NT2/D1 (cell line): ENCODE results near the gene DOCK9.
A peak's percentile ranks its signal among the peaks of the same experiment; 100 is the strongest.

ENCODE experiments used
- DNase-seq: peaks from one replicate; pipeline ENCODE4 v3.0.0-alpha.2; 2011; ENCODE audit warnings: low read depth, low spot score
- H3K27me3 ChIP-seq: 2 replicates; pipeline ENCODE4 v1.6.0; 2011; ENCODE audit warnings: mild to moderate bottlenecking; ENCODE audit not compliant: insufficient read length, insufficient read depth
- H3K36me3 ChIP-seq: 2 replicates; pipeline ENCODE4 v1.6.1; 2011; ENCODE audit warnings: mild to moderate bottlenecking, low read length, mixed read lengths; ENCODE audit not compliant: insufficient read depth, insufficient read length
- H3K4me1 ChIP-seq: 2 replicates; pipeline ENCODE4 v1.5.1; 2011; ENCODE audit not compliant: insufficient read depth, insufficient read length
- H3K4me3 ChIP-seq: 2 replicates; pipeline ENCODE4 v1.5.1; 2011; ENCODE audit warnings: low read depth; ENCODE audit not compliant: insufficient read length
- H3K9ac ChIP-seq: 2 replicates; pipeline ENCODE4 v1.6.0; 2011; ENCODE audit warnings: low read depth; ENCODE audit not compliant: insufficient read length
- H3K9me3 ChIP-seq: 2 replicates; pipeline ENCODE4 v1.5.1; 2011; ENCODE audit warnings: mild to moderate bottlenecking, low read length; ENCODE audit not compliant: insufficient read depth
- SUZ12 ChIP-seq: IDR thresholded peaks from 2 replicates; pipeline ENCODE4 v1.6.1; 2011; ENCODE audit not compliant: insufficient read length, insufficient read depth; ENCODE audit errors: extremely low read depth
- YY1 ChIP-seq: IDR thresholded peaks from 2 replicates; pipeline ENCODE4 v1.6.1; 2011; ENCODE audit not compliant: insufficient read length, insufficient read depth
- ZNF274 ChIP-seq: IDR thresholded peaks from 2 replicates; pipeline ENCODE4 v1.6.1; 2011; ENCODE audit warnings: mild to moderate bottlenecking, low read depth, low read length

Gene DOCK9

GRCh38 chr13:98842858-98843481 is 134.9 kb downstream of the DOCK9 start:
- Histone ChIP-seq H3K4me3 (no peak overlapping the region), H3K36me3 (no peaks in the 10 kb centered on the region)

GRCh38 chr13:98842070-98842469 is 135.8 kb downstream of the DOCK9 start:
- Histone ChIP-seq H3K4me1 (peaks cover 3% of the 10 kb centered on the region), H3K9me3 (no peaks in the 10 kb centered on the region), H3K4me3 (no peak overlapping the region), H3K9ac (no peak overlapping the region), H3K36me3 (no peaks in the 10 kb centered on the region), H3K27me3 (no peaks in the 10 kb centered on the region)
- DNase-seq: no peak
- TF ChIP-seq ZNF274 (no peak), SUZ12 (no peak), YY1 (no peak)

More at GRCh38 chr13:98842858-98843481, 134.9 kb downstream of the DOCK9 start:
- TF ChIP-seq ZNF274 (no peak), YY1 (no peak), SUZ12 (no peak)
- Histone ChIP-seq H3K9me3 (no peaks in the 10 kb centered on the region), H3K4me1 (peaks cover 3% of the 10 kb centered on the region), H3K9ac (no peak overlapping the region), H3K27me3 (no peaks in the 10 kb centered on the region)
- peak; percentile 78 for DNase-seq

- no peaks in the 10 kb centered on the region for H3K36me3 ChIP-seq
- H3K4me1 ChIP-seq: peaks cover 3% of the 10 kb centered on the region
- H3K4me3 ChIP-seq: no peak overlapping the region
- no peaks in the 10 kb centered on the region for H3K27me3 ChIP-seq
- H3K9ac ChIP-seq: no peak overlapping the region
- TF ChIP-seq YY1 (no peak), SUZ12 (no peak), ZNF274 (no peak)
- DNase-seq: peak; percentile 68
- no peaks in the 10 kb centered on the region for H3K9me3 ChIP-seq
Observed at GRCh38 chr13:98839856-98840769, 137.8 kb downstream of the DOCK9 start.

- Histone ChIP-seq H3K9me3 (no peaks in the 10 kb centered on the region), H3K9ac (no peak overlapping the region), H3K36me3 (no peaks in the 10 kb centered on the region), H3K27me3 (no peaks in the 10 kb centered on the region), H3K4me1 (peaks cover 3% of the 10 kb centered on the region), H3K4me3 (no peak overlapping the region)
- no peak for TF ChIP-seq ZNF274
- TF ChIP-seq SUZ12: no peak
- no peak for TF ChIP-seq YY1
- no peak for DNase-seq
Observed at GRCh38 chr13:98838776-98839175, 139.1 kb downstream of the DOCK9 start.

GRCh38 chr13:98837896-98838295 is 140.0 kb downstream of the DOCK9 start:
- H3K36me3 ChIP-seq: no peaks in the 10 kb centered on the region
- H3K4me3 ChIP-seq: no peak overlapping the region
- H3K9me3 ChIP-seq: no peaks in the 10 kb centered on the region
- H3K4me1 ChIP-seq: no peaks in the 10 kb centered on the region
- TF ChIP-seq ZNF274: no peak
- TF ChIP-seq YY1: no peak
- no peak for TF ChIP-seq SUZ12
- no peaks in the 10 kb centered on the region for H3K27me3 ChIP-seq
- H3K9ac ChIP-seq: no peak overlapping the region
- DNase-seq: no peak

- Histone ChIP-seq H3K9me3 (no peaks in the 10 kb centered on the region), H3K9ac (no peak overlapping the region), H3K27me3 (no peaks in the 10 kb centered on the region), H3K4me3 (no peak overlapping the region), H3K4me1 (no peaks in the 10 kb centered on the region), H3K36me3 (no peaks in the 10 kb centered on the region)
- no peak for DNase-seq
- TF ChIP-seq YY1 (no peak), ZNF274 (no peak), SUZ12 (no peak)
Observed at GRCh38 chr13:98835156-98835555, 142.7 kb downstream of the DOCK9 start.

GRCh38 chr13:98834254-98834960 is 143.5 kb downstream of the DOCK9 start:
- Histone ChIP-seq H3K9me3 (no peaks in the 10 kb centered on the region), H3K4me3 (no peak overlapping the region), H3K36me3 (peaks cover under 1% of the 10 kb centered on the region), H3K4me1 (no peaks in the 10 kb centered on the region), H3K27me3 (no peaks in the 10 kb centered on the region), H3K9ac (no peak overlapping the region)
- TF ChIP-seq ZNF274 (no peak), YY1 (no peak), SUZ12 (no peak)
- peak; percentile 66 for DNase-seq
